Measurements from ENCODE around the gene LARGE2.

Gene LARGE2

GRCh38 chr11:45886816-45887520 is 35.5 kb upstream of the LARGE2 start:
- H3K4me3 ChIP-seq (ENCODE audit: low read depth, low read length) = no peak overlapping the region
- no peak for DNase-seq (ENCODE audit: low read depth)

GRCh38 chr11:45887587-45887986 is 34.9 kb upstream of the LARGE2 start:
- no peak for DNase-seq (ENCODE audit: low read depth)
- TF ChIP-seq MYC (IDR thresholded peaks at IDR 0.05; ENCODE audit: low read depth, low read length) (no peak), POLR2A (IDR thresholded peaks at IDR 0.05; ENCODE audit: extremely low read depth, insufficient read length) (no peak), CTCF (IDR thresholded peaks at IDR 0.05; ENCODE audit: low read depth, low read length) (no peak)
- no peak overlapping the region for H3K4me3 ChIP-seq (ENCODE audit: low read depth, low read length)

More at GRCh38 chr11:45886816-45887520, 35.5 kb upstream of the LARGE2 start:
- no peak for TF ChIP-seq CTCF (IDR thresholded peaks at IDR 0.05; ENCODE audit: low read depth, low read length)
- TF ChIP-seq MYC (IDR thresholded peaks at IDR 0.05; ENCODE audit: low read depth, low read length) = no peak
- no peak for TF ChIP-seq POLR2A (IDR thresholded peaks at IDR 0.05; ENCODE audit: extremely low read depth, insufficient read length)
- no peak for TF ChIP-seq MAX (IDR thresholded peaks at IDR 0.05; ENCODE audit: low read depth, low read length)

- DNase-seq (ENCODE audit: low read depth) = no peak
- no peak overlapping the region for H3K4me3 ChIP-seq (ENCODE audit: low read depth, low read length)
- TF ChIP-seq POLR2A (IDR thresholded peaks at IDR 0.05; ENCODE audit: extremely low read depth, insufficient read length) (no peak), CTCF (IDR thresholded peaks at IDR 0.05; ENCODE audit: low read depth, low read length) (no peak), MAX (IDR thresholded peaks at IDR 0.05; ENCODE audit: low read depth, low read length) (no peak), MYC (IDR thresholded peaks at IDR 0.05; ENCODE audit: low read depth, low read length) (no peak)
Measured at GRCh38 chr11:45889555-45889954, 32.9 kb upstream of the LARGE2 start.

GRCh38 chr11:45889966-45890365 is 32.5 kb upstream of the LARGE2 start:
- TF ChIP-seq MYC (IDR thresholded peaks at IDR 0.05; ENCODE audit: low read depth, low read length) (no peak), MAX (IDR thresholded peaks at IDR 0.05; ENCODE audit: low read depth, low read length) (no peak), CTCF (IDR thresholded peaks at IDR 0.05; ENCODE audit: low read depth, low read length) (no peak), POLR2A (IDR thresholded peaks at IDR 0.05; ENCODE audit: extremely low read depth, insufficient read length) (no peak)
- no peak for DNase-seq (ENCODE audit: low read depth)
- no peak overlapping the region for H3K4me3 ChIP-seq (ENCODE audit: low read depth, low read length)

- no peak for DNase-seq (ENCODE audit: low read depth)
- no peak overlapping the region for H3K4me3 ChIP-seq (ENCODE audit: low read depth, low read length)
- TF ChIP-seq MYC (IDR thresholded peaks at IDR 0.05; ENCODE audit: low read depth, low read length) = no peak
- no peak for TF ChIP-seq CTCF (IDR thresholded peaks at IDR 0.05; ENCODE audit: low read depth, low read length)
- TF ChIP-seq MAX (IDR thresholded peaks at IDR 0.05; ENCODE audit: low read depth, low read length) = no peak
- no peak for TF ChIP-seq POLR2A (IDR thresholded peaks at IDR 0.05; ENCODE audit: extremely low read depth, insufficient read length)
Measured at GRCh38 chr11:45890886-45891550, 31.4 kb upstream of the LARGE2 start.

Measured in NB4 (cell line).